ENCODE results near the gene ZNF24.

DNA sequence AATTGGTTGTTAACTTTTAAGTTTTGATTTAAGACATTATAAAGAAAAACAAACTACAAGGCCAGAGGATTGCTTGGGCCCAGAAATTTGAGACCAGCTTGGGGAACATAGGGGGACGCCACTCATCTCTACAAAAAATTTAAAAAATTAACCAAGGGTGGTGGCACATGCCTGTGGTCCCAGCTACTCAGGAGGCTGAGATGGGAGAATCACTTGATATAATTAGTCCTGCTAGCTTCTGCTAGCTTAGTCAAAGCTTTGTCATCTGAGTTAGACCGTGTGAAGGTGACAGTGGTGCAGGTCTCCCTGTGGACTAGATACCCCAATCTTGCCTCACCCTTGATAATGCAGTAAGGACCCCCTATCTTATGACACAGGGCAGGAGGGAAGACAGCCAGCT is 38.9 kb upstream of the ZNF24 start:
- TF ChIP-seq, protein P1, sequence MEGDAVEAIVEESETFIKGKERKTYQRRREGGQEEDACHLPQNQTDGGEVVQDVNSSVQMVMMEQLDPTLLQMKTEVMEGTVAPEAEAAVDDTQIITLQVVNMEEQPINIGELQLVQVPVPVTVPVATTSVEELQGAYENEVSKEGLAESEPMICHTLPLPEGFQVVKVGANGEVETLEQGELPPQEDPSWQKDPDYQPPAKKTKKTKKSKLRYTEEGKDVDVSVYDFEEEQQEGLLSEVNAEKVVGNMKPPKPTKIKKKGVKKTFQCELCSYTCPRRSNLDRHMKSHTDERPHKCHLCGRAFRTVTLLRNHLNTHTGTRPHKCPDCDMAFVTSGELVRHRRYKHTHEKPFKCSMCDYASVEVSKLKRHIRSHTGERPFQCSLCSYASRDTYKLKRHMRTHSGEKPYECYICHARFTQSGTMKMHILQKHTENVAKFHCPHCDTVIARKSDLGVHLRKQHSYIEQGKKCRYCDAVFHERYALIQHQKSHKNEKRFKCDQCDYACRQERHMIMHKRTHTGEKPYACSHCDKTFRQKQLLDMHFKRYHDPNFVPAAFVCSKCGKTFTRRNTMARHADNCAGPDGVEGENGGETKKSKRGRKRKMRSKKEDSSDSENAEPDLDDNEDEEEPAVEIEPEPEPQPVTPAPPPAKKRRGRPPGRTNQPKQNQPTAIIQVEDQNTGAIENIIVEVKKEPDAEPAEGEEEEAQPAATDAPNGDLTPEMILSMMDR (IDR thresholded peaks at IDR 0.05) = no peak
- TF ChIP-seq POLR2A (IDR thresholded peaks at IDR 0.05) = no peak

All from adrenal gland (tissue), 5 donors.